ENCODE data around the gene TAAR8. TPM values are rescaled to one million over a fixed set of nuclear protein-coding genes. Genes with fewer than 3 reads are reported as not detected.

TAAR8 gene, protein sequence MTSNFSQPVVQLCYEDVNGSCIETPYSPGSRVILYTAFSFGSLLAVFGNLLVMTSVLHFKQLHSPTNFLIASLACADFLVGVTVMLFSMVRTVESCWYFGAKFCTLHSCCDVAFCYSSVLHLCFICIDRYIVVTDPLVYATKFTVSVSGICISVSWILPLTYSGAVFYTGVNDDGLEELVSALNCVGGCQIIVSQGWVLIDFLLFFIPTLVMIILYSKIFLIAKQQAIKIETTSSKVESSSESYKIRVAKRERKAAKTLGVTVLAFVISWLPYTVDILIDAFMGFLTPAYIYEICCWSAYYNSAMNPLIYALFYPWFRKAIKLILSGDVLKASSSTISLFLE
- not detected for polyA plus RNA-seq

DNA sequence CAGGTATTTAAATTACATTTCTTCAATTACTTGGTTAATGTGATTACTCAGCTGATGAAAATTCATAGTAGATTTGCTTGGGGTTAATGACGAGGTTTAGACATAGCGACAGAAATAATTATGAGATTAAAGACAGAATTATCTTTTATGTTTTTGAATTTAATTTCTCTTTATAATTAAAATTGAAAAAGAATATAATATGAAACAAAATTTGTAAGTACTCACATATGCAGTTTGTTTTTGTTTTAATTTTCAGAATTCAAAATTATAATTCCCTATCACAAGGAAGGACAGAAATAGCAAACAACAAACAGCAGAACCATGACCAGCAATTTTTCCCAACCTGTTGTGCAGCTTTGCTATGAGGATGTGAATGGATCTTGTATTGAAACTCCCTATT is at the start of gene TAAR8:
Gene TAAR8 (plus strand): TSS at position 301 of the 400 bp plus-strand sequence. CDS start 21 bp downstream, at position 322.
- H3K27ac ChIP-seq (ENCODE audit: low read depth, low read length) = no peak within 1 kb of the TSS
- WGBS, 3 donors = 92 to 95% (median 95%) methylated on average over 2 of the region's 2 CpGs

DNA sequence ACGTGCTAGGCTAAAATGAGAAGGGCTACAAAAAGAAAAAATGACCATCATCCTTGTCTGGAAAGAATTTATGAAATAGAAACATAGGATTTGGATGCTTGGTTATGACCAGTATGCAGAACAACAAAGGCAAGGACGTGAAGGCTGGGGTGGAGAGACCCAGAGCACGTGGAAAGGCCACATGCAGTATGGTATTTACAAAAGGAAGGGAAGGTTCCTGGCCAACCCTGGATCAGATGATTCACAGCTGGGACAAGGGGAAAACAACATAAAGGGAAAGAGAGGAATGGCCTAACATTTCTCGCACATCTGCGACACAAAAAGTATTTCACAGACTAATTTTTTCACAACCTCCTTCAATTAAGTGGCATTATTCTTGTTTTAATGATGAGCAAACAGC is 47.7 kb upstream of the TAAR8 start:
- 67 to 79% (median 76%) methylated on average over 5 of the region's 5 CpGs for WGBS, 3 donors
- no peak overlapping the region for H3K27ac ChIP-seq (ENCODE audit: low read depth, low read length)

DNA sequence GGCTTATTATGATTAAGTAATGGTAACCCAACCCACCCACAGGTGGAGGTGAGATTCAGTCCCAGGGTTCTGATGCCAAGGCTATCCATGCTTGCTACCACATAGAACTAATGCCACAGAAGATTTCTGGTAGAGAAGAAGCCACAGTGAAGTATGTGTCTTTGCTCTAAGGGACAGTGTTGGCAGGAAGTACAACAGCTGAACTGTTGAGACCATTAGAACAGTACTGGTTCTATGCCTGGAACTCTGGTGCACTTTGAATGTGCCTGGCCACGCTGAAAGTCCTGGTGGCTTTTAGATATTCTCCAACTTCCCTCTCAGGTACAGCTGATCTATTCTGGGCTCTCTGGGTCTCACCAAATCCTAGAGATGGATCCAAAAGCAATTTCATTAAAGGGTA is 47.3 kb upstream of the TAAR8 start:
- H3K27ac ChIP-seq (ENCODE audit: low read depth, low read length) = no peak overlapping the region
- WGBS, 3 donors = 83 to 95% (median 95%) methylated on average over 1 of the region's 1 CpG

DNA sequence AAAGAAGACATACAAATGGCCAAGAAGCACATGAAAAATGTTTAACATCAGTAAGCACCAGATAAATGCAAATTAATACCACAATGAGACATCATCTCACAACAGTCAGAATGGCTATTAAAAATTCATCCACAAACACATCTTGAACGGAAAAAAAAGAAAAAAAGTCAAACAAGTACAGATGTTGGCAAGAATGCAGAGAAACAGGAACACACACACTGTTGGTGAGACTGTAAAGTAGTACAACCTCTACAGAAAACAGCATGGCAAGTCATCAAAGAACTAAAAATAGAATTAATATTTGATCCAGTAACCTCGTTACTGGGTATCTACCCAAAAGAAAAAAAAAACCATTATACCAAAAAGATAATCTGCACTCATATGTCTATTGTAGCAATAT is 46.0 kb upstream of the TAAR8 start:
- 29 to 74% (median 73%) methylated on average over 2 of the region's 2 CpGs for WGBS, 3 donors
- no peak overlapping the region for H3K27ac ChIP-seq (ENCODE audit: low read depth, low read length)

DNA sequence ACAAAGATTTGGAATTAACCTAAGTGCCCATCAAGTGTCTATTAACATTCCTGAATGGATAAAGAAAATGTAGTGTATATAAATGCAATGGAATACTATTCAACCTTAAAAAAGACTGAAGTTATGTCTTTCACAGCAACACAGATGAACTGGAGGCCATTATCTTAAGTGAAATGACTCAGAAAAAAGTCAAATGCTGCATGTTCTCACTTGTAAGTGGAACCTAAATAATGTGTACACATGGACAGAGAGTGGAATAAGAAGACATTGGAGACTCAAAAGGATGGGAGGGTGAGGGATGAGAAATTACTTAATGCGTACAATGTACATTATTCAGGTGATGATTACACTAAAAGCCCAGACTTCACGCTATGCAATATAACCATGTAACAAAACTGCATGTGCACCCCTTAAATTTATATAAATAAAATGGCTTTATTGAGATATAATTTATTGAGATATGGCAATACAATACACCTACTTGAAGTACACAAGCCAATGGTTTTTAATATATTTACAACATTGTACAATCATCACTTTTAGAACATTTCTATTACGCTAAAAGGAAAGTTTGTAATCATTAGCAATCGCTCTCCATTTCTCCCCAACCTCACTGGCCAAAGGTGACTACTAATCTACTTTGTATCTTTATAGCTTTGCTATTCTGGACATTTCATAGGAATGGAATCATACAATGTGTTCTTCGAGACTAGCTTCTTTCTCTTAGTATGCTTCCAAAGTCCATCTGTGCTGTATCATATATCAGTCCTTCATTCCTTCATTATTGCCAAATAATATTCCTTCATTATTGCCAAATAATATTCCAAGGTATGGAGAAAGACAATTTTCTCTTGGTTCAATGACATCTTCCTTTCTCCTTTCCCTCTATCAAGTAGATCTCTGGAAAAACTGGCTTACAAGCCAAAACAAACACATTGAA is 45.3 kb upstream of the TAAR8 start:
- H3K27ac ChIP-seq (ENCODE audit: low read depth, low read length) = no peak overlapping the region
- WGBS, 3 donors = 97 to 98% (median 98%) methylated on average over 5 of the region's 5 CpGs

DNA sequence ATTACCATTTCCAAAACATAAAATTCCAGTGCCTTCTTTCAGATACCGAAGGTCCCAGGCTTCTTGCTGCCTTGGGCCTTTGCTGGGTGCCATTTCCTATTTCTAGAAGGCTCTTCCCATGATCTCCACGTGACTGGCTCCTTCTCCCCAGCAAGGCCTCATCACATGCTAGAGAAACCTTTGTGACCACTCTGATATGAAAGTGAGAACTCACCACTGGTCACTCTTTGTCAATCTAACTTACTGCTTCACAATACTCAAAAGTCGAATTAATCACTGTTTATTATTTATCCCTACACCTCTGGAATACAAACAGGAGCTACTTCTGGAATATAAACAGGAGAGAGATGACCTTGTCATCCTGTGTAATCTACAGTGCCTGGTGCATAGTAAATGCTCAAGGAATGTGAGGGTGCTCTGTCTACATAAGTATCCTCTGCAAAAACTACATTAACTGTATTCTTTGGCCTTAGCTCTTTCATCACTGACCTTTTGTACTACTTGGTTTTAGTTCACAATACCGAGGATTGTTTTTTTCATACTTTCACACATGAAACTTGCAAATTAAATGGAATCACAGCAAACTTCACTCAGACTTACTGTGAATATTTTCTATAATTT is 41.2 kb upstream of the TAAR8 start:
- 29 to 50% (median 45%) methylated on average over 4 of the region's 4 CpGs for WGBS, 3 donors
- H3K27ac ChIP-seq (ENCODE audit: low read depth, low read length) = no peak overlapping the region

DNA sequence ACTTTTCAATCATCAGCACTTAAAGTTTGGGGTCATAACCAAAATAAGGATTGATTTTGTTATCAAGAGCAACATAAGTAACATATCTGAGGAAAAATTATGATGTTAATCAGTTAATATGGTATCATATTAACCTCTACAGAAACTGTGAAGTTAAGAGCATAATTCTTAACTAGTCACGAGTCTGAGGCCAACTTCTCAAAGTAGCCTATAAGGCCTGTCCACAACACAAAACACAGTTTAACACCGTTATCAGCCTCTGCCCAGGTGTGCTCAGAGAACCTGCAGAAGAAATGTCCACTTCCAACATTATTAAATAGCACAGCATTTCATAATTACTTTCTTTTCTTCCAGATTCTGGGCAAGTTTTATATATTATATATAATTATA is 40.6 kb upstream of the TAAR8 start:
- 12 to 21% (median 15%) methylated on average over 2 of the region's 2 CpGs for WGBS, 3 donors
- H3K27ac ChIP-seq (ENCODE audit: low read depth, low read length) = no peak overlapping the region

DNA sequence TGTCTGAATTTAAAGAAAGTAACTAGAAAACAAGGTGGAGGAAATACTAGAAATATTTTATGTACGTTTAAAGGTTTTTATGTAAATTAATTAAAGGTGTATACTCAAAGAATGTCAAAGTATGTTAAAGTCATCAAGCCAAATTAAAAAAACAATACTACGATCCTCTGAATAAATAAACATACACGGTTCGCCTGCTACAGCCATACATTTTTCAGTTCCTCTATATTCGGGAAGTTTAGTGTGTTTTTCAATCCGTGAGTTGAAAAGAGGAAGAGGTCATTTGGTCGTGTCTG is 40.2 kb upstream of the TAAR8 start:
- 0 to 1% (median 0%) methylated on average over 7 of the region's 7 CpGs for WGBS, 3 donors
- no peak overlapping the region for H3K27ac ChIP-seq (ENCODE audit: low read depth, low read length)

DNA sequence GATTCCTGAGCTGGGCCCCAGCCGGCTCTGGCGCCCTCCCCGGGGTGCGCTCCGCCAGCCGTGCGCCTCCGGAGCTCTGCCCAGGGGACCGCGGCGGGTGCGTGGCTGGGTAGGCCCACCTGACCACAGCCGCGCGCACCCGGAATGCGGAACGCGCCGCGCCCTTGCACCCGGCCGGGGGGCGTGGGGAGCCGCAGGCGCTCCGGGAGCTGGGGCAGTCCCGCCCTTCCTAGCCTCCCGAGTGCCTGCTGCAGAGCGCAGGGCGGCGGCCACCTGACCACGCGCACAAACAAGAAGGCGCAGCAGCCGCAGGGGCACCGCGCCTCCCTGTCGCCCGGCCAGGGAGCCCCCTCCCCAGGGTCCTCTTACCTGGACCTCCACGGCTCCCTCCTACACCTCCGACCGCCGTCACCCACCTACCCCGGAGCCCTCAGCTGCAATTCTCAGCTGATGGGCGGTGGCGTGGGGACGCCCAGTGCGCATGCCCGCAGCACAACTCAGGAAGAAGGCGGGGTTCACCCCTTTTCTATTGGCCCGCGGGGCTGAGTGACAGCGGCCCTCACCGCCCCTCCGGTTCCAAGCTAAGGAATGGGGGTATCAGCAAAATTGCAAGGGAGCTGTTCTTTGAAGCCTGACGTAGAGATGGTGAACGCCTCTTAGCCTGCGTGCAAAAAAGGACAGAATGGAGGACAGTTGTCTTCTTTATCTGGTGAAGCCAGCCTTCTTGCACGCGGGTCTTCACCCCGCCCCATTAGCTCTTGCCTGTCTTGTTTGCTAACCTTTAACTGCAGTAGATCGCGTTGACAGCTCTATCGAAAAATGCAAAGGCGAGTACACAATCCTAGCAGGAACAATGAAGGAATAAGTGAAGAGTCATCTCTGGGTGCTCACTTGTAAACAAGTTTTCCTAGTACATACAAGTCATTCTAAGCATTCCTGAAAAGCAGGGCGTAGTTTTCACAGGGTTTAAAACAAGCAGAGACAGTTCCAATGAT is 39.5 kb upstream of the TAAR8 start, which contains the start of gene STX7:
Gene STX7 (minus strand): TSS at position 479 of the 995 bp plus-strand sequence. CDS start 9,586 bp downstream, outside the sequence.
- 1% methylated on average over 51 to 67 of the region's 67 CpGs for WGBS, 3 donors
- no peak within 1 kb of the TSS for H3K27ac ChIP-seq (ENCODE audit: low read depth, low read length)

DNA sequence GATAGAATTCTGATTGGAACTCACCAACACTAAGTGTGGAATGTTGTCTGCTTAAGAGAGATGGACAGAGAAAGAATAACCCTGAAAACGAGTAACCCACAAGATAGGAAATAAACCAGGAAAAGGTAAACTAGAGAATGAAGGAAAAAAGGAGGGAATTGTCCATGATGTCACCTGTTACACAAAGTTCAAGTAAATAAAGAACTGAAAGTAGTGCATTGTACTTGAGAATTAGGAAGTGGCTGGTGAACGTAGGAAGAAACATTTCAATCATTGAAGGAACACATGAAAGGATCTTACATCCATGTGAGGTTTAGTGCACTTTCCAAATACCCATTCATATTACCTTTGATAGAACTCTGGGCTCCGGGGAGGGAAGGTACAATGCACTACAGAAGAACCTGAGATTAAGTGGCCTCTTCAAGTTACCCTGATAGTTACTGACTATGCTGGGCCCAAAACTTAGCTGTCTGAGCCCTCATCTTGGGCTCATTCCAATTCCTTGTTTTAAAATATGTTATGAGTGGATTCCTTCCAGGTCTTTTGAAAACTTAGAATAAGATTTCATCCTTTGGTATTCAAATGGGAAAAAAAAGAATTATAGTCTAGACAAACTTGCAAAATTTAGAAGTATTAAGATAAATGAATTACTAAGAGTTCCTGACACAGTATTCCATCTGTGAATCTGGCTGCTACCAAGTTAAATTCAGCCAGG is 38.5 kb upstream of the TAAR8 start:
- 32 to 40% (median 35%) methylated on average over 3 of the region's 3 CpGs for WGBS, 3 donors
- H3K27ac ChIP-seq (ENCODE audit: low read depth, low read length) = no peak overlapping the region

DNA sequence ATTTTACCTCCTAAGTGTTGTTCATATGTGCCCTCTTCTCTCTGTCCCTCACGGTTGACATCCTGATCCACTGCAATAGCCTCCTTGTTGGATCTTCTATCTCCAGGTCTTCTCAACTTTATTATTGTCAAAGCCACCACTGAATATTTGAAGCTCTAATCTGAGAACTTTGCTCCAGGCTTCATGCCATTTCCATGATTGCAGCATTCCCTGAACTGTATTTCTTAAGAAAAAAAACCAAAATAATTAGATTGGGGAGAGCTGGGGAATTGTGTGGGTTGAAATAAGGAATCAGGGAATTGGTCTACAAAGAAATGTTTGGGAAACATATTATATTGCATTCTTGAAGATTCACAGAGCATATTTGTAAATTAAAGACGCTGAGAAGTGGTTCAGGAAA is 37.1 kb upstream of the TAAR8 start:
- WGBS, 3 donors = 50 to 77% (median 77%) methylated on average over 2 of the region's 2 CpGs
- no peak overlapping the region for H3K27ac ChIP-seq (ENCODE audit: low read depth, low read length)

DNA sequence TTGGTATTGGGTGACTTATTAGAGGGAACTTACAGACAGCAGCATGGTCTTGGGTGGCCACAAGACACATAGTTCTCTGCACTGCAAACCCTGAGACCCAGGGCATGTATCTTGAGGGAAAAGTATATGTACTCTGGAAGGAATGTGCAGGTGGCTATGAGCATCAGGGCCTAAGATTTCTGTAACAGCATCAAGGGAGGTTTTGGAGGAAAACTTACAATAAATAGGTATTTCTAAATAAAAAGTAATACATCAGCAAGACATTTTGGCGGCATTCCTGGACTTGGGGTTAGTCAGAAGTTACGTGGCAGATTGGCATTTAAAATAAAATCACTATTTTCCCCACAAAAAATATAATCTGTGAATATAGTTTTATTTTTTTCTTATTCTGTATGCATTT is 31.5 kb upstream of the TAAR8 start:
- 46 to 61% (median 47%) methylated on average over 2 of the region's 2 CpGs for whole genome bisulfite sequencing, 3 donors

DNA sequence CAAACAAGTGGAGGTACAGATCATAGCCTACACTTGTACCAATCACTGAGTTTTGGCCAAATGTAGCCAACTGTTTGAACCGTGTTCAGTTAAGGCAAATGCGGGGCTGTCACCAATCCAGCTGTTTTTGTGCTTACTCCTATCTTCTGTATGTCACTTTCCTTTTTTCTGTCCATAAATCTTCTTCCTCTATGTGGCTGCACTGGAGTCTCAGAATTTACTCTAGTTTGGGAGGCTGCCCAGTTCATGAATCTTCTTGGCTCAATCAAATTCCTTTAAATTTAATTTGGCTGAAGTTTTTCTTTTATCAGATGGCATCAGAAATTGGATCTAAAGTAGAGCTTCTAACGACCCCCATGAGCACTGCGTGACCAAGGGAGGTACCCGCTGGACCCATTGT is 27.8 kb upstream of the TAAR8 start:
- H3K27ac ChIP-seq (ENCODE audit: low read depth, low read length) = no peak overlapping the region
- WGBS, 3 donors = 80 to 90% (median 88%) methylated on average over 5 of the region's 5 CpGs

More for the DNA sequence above, 31.5 kb upstream of the TAAR8 start:
- H3K27ac ChIP-seq (ENCODE audit: low read depth, low read length) = no peak overlapping the region

DNA sequence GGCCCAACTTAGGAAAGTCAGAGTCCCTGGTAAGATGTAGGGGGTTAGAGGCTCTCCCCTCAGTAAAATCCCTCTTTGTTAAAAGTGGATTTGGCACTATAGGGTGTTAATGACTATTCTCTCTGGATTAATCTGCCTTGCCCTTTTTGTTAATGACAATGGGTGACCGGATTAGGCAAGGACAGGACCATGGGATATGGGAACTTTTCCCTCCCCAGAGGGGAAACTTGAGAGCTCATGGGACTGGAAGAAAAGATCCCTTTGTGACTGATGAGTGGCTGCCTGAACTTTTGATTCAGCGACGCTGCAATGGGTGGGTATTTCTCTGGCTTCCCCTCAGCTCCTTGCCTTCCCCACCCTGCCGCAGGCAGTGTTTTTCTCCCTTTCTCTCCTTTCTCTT is 26.6 kb upstream of the TAAR8 start:
- H3K27ac ChIP-seq (ENCODE audit: low read depth, low read length) = no peak overlapping the region
- WGBS, 3 donors = 82 to 89% (median 87%) methylated on average over 4 of the region's 4 CpGs

DNA sequence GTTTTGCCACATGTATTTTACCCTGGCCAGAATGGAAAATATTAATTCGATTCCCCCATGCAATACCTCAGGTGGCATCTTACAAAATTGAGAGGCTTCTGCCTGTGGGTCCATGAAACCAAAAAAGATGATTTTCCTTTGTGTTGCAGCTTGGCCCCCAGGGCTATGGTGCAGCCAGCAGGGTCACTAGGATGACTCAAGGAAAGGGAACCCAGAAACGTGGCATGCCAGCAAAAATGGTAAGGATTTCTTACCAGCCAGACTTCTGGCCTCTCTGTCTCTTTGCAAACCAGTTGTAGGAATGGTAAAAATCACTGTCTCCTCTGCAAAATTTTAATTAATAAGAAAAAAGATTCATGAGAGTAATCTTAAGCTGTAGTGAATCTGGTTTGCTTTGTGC is 26.0 kb upstream of the TAAR8 start:
- WGBS, 3 donors = 65 to 70% (median 70%) methylated on average over 2 of the region's 2 CpGs
- no peak overlapping the region for H3K27ac ChIP-seq (ENCODE audit: low read depth, low read length)

DNA sequence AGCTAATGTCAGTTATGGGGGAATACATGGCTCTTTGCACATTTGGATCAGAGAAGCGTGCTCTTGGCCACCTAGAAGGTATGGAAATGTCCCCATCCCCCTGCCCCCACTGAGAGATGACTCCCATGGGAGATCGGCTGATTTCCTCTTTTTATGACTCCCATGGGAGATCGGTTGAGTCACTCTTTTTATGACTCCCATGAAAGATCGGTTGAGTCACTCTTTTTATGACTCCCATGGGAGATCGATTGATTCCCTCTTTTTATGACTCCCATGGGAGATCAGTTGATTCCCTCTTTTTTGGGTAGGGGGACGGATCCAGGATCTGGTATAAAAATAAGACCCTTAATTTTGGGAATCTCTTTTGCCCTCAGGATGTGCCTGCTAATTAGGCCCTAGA is 24.7 kb upstream of the TAAR8 start:
- no peak overlapping the region for H3K27ac ChIP-seq (ENCODE audit: low read depth, low read length)
- WGBS, 3 donors = 69 to 80% (median 79%) methylated on average over 6 of the region's 6 CpGs

DNA sequence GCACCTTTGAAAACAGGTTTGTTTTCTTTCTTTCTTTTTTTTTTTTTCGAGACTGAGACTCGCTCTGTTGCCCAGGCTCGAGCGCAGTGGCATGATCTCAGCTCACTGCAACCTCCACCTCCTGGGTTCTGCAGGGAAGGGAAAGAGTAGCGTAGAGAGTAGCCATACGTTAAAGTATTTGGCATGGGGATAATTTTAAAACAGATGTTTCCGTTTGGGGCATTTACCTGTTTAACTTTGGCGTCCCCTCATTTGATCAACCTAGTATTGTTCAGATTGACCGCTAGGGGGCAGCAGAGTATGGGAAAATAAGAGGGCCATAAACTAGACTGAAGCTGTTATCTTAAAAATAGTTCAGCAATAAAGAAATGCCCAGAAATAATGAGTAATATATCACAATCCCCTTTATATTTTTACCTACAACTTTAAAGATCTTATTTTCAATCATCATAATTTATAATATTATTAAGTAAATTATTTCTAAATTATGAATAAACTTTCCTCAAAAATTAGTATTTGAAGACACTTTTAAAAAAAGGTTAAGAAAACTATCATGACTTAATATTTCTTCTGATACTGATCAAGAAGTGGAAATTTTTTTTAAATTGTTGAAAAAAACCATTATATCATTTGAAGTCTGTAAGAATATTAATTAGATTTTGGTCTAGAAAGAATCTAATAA is 22.0 kb upstream of the TAAR8 start:
- WGBS, 3 donors = 7 to 18% (median 18%) methylated on average over 9 of the region's 9 CpGs
- no peak overlapping the region for H3K27ac ChIP-seq (ENCODE audit: low read depth, low read length)

All from adipose tissue (tissue), 3 donors.